H1 (cell line): Measurements from ENCODE around the gene CGB2. TPM values are rescaled to one million over a fixed set of nuclear protein-coding genes. Genes with fewer than 3 reads are reported as not detected.
"Not testable (repeated sequence)": the region's sequence is repeated elsewhere in the genome, so short reads cannot be mapped to it uniquely, and the experiment has no call there.

Experiments
- CTCF ChIA-PET: fragments of 300-600 bp; sonication (Branson Sonifier 250); formaldehyde crosslinking; loops from one replicate; lab custom pipeline; 2021; ENCODE audit not compliant: partially characterized antibody; lab: Charles Lee
- POLR2A ChIA-PET: fragments of 300-600 bp; sonication (Branson Sonifier 250); formaldehyde crosslinking; loops from one replicate; lab custom pipeline; 2021; ENCODE audit warnings: inconsistent platforms; ENCODE audit not compliant: partially characterized antibody; lab: Charles Lee
- DNase-seq, 2 experiments: peaks; one replicate each; pipeline versions ENCODE4 v3.0.0 to v3.0.0-alpha.2; 2010 to 2022; ENCODE audit warnings: low spot score in 2 of 2, low read depth in 1 of 2, mixed read lengths in 1 of 2
- FAIRE-seq: peaks from 2 replicates; lab custom pipeline; 2011; peaks lifted over from hg19 to GRCh38; lab: Jason Lieb, UNC
- H2AFZ ChIP-seq: 2 replicates; pipeline ENCODE4 v1.8.1; 2012; ENCODE audit warnings: low read length, inconsistent platforms
- H2AK5ac ChIP-seq: 2 replicates; pipeline ENCODE4 v1.6.1; 2013; ENCODE audit warnings: low read depth, low read length
- H2BK120ac ChIP-seq: replicated peaks from 2 replicates; pipeline ENCODE3; 2013; ENCODE audit warnings: low read depth, low read length, inconsistent platforms
- H2BK12ac ChIP-seq: 2 replicates; pipeline ENCODE4 v1.6.1; 2013; ENCODE audit warnings: low read depth, low read length
- H2BK15ac ChIP-seq: 2 replicates; pipeline ENCODE4 v1.6.1; 2013; ENCODE audit warnings: low read length
- H2BK20ac ChIP-seq: 2 replicates; pipeline ENCODE4 v1.6.1; 2013; ENCODE audit warnings: low read length
- H2BK5ac ChIP-seq: 2 replicates; pipeline ENCODE4 v1.6.1; 2013; ENCODE audit warnings: low read depth, low read length
- H3K14ac ChIP-seq: 2 replicates; pipeline ENCODE4 v1.6.1; 2013; ENCODE audit warnings: inconsistent platforms; ENCODE audit not compliant: insufficient read length
- H3K18ac ChIP-seq: 2 replicates; pipeline ENCODE4 v1.6.1; 2013; ENCODE audit warnings: low read length; ENCODE audit errors: extremely low read depth
- H3K23ac ChIP-seq: 2 replicates; pipeline ENCODE4 v1.6.1; 2013; ENCODE audit warnings: inconsistent platforms; ENCODE audit not compliant: insufficient read length
- H3K23me2 ChIP-seq: 2 replicates; pipeline ENCODE4 v1.6.1; 2013; ENCODE audit warnings: low read depth, low read length
- H3K27ac ChIP-seq: 2 replicates; pipeline ENCODE4 v1.6.1; 2011; ENCODE audit warnings: low read depth, low read length, inconsistent platforms
- H3K27me3 ChIP-seq, 4 experiments: replicated peaks in 1 of 4; 1 replicate in 1 of 4; 2 replicates in 3 of 4; pipeline versions ENCODE4 v1.6.1 to v1.8.1; 2011 to 2013; ENCODE audit warnings: low read length in 3 of 4, mild to moderate bottlenecking in 3 of 4, inconsistent platforms in 2 of 4, mixed read lengths in 2 of 4, moderate library complexity in 1 of 4; ENCODE audit not compliant: control insufficient read depth in 3 of 4, insufficient read depth in 3 of 4; ENCODE audit errors: extremely low read depth in 1 of 4
- H3K36me3 ChIP-seq, 4 experiments: 2 replicates each; pipeline versions ENCODE4 v1.6.1 to v1.8.1; 2011 to 2013; ENCODE audit warnings: mild to moderate bottlenecking in 4 of 4, low read length in 3 of 4, moderate library complexity in 2 of 4, control low read depth in 1 of 4, inconsistent platforms in 1 of 4; ENCODE audit not compliant: insufficient read depth in 4 of 4, control insufficient read depth in 2 of 4
- H3K4ac ChIP-seq: replicated peaks from 2 replicates; pipeline ENCODE3; 2013; ENCODE audit warnings: low read length, low read depth, mixed read lengths, inconsistent platforms; ENCODE audit not compliant: insufficient read length
- H3K4me1 ChIP-seq, 4 experiments: replicated peaks in 1 of 4; 1 replicate in 1 of 4; 2 replicates in 3 of 4; pipeline versions ENCODE4 v1.6.1 to v1.8.1; 2011 to 2013; ENCODE audit warnings: low read length in 3 of 4, inconsistent platforms in 2 of 4, mixed read lengths in 1 of 4; ENCODE audit not compliant: insufficient read depth in 4 of 4, control insufficient read depth in 3 of 4
- H3K4me2 ChIP-seq, 2 experiments: 2 replicates each; pipeline versions ENCODE4 v1.6.1 to v1.8.1; 2011 to 2013; ENCODE audit warnings: low read depth in 2 of 2, low read length in 2 of 2, control low read depth in 1 of 2, inconsistent platforms in 1 of 2, mild to moderate bottlenecking in 1 of 2; ENCODE audit not compliant: insufficient read depth in 1 of 2
- H3K4me3 ChIP-seq, 4 experiments: fragments of 200-600, 300-600 bp in 1 of 4; sonication (generic), shearing (Covaris generic), sonication (Bioruptor Twin) in 1 of 4; 2 replicates each; pipeline versions ENCODE4 v1.5.1 to v1.8.1; 2011 to 2016; ENCODE audit warnings: low read length in 4 of 4, low read depth in 3 of 4, control low read depth in 2 of 4, inconsistent platforms in 2 of 4, mild to moderate bottlenecking in 2 of 4, mixed read lengths in 1 of 4, moderate library complexity in 1 of 4; ENCODE audit not compliant: insufficient read depth in 2 of 4; ENCODE audit errors: extremely low read depth in 1 of 4
- H3K56ac ChIP-seq: replicated peaks from 2 replicates; pipeline ENCODE3; 2013; ENCODE audit warnings: low read depth, mild to moderate bottlenecking, mixed read lengths, low read length, inconsistent platforms; ENCODE audit not compliant: insufficient read length
- H3K79me1 ChIP-seq: 2 replicates; pipeline ENCODE4 v1.6.1; 2013; ENCODE audit warnings: low read depth, low read length, control low read depth
- H3K79me2 ChIP-seq, 2 experiments: 2 replicates each; pipeline versions ENCODE4 v1.6.1 to v1.8.1; 2012 to 2013; ENCODE audit warnings: low read length in 2 of 2, mild to moderate bottlenecking in 2 of 2, inconsistent platforms in 1 of 2; ENCODE audit not compliant: insufficient read depth in 2 of 2, control insufficient read depth in 1 of 2
- H3K9ac ChIP-seq, 4 experiments: replicated peaks in 1 of 4; 1 replicate in 1 of 4; 2 replicates in 3 of 4; pipeline versions ENCODE4 v1.6.1 to v1.8.1; 2011 to 2013; ENCODE audit warnings: low read depth in 3 of 4, low read length in 3 of 4, control low read depth in 2 of 4, mild to moderate bottlenecking in 2 of 4, moderate library complexity in 2 of 4, inconsistent platforms in 1 of 4; ENCODE audit errors: extremely low read depth in 1 of 4
- H3K9me3 ChIP-seq, 2 experiments: 2 replicates each; pipeline versions ENCODE4 v1.6.1 to v1.8.1; 2012 to 2013; ENCODE audit warnings: mild to moderate bottlenecking in 2 of 2, moderate library complexity in 2 of 2, control low read depth in 1 of 2, inconsistent platforms in 1 of 2, low read depth in 1 of 2, low read length in 1 of 2, mixed read lengths in 1 of 2; ENCODE audit not compliant: insufficient read depth in 2 of 2
- H4K20me1 ChIP-seq, 2 experiments: replicated peaks in 1 of 2; 2 replicates each; pipeline versions ENCODE3 to v1.8.1; 2011 to 2013; ENCODE audit warnings: inconsistent platforms in 2 of 2, low read length in 2 of 2, mild to moderate bottlenecking in 1 of 2; ENCODE audit not compliant: insufficient read depth in 2 of 2, control insufficient read depth in 1 of 2
- H4K5ac ChIP-seq: 2 replicates; pipeline ENCODE4 v1.6.1; 2013; ENCODE audit warnings: low read length, low read depth, mixed read lengths, inconsistent platforms; ENCODE audit not compliant: insufficient read length
- H4K8ac ChIP-seq: 2 replicates; pipeline ENCODE4 v1.8.0; 2013; ENCODE audit warnings: mild to moderate bottlenecking, moderate library complexity, low read length, inconsistent platforms; ENCODE audit not compliant: insufficient read depth; ENCODE audit errors: extremely low read depth
- H4K91ac ChIP-seq: replicated peaks from 2 replicates; pipeline ENCODE3; 2013; ENCODE audit warnings: low read length, mixed read lengths, inconsistent platforms; ENCODE audit not compliant: insufficient read length
- WGBS, 2 experiments: shearing (Covaris generic) in 1 of 2; methylation state at CpG; one replicate each; pipeline versions ENCODE4 v1.1.6 to v1.1.7; 2013 to 2015; ENCODE audit warnings: low lambda C conversion rate in 2 of 2, mixed read lengths in 2 of 2, inconsistent platforms in 1 of 2, low coverage in 1 of 2, missing lambda C conversion rate in 1 of 2; ENCODE audit not compliant: insufficient replicate concordance in 2 of 2, insufficient coverage in 1 of 2, insufficient read length in 1 of 2; ENCODE audit errors: extremely low coverage in 1 of 2, missing lambda C conversion rate in 1 of 2; 5-methylcytosine and 5-hydroxymethylcytosine counted together
- polyA plus RNA-seq, 7 experiments: library from polyadenylated mRNA; depleted of rRNA in 3 of 7; stranded (reverse) in 5 of 7; unstranded in 2 of 7; fragments of >200 nt in 5 of 7; fragments of 200-250 nt in 2 of 7; gene quantifications; 1 replicate in 5 of 7; 2 replicates in 1 of 7; 4 replicates in 1 of 7; pipeline versions ENCODE4 v1.2.1 to v1.2.3, GENCODE V29; 2011 to 2013; ENCODE audit warnings: missing spikeins in 2 of 7, mixed read lengths in 2 of 7
- total RNA-seq: library from RNA; stranded (reverse); fragmentation: NEBNext Ultra II Directional; extraction: Animal tissue kit (Norgen Biotek cat#: 25700); gene quantifications from 2 replicates; pipeline ENCODE4 v1.2.1, GENCODE V29; 2021

The CGB2 gene
- total and polyA plus RNA-seq, 2 of the 8 experiments (the other 6 are each of a cell fraction or from before 2014, with no cell fraction given) = 0.71 to 3.2 TPM

- H4K8ac ChIP-seq, H3K23me2 ChIP-seq, H2BK5ac ChIP-seq, H4K20me1 ChIP-seq, H3K36me3 ChIP-seq, H3K4me1 ChIP-seq, H4K5ac ChIP-seq, H3K14ac ChIP-seq, FAIRE-seq, H2AK5ac ChIP-seq, H2BK12ac ChIP-seq, H3K79me1 ChIP-seq, H3K27ac ChIP-seq, H3K79me2 ChIP-seq, H2BK20ac ChIP-seq, H3K9ac ChIP-seq, DNase-seq, H4K91ac ChIP-seq, H2BK15ac ChIP-seq, H2AFZ ChIP-seq, H3K4me2 ChIP-seq, H3K18ac ChIP-seq, H2BK120ac ChIP-seq, H3K4ac ChIP-seq, H3K9me3 ChIP-seq, H3K27me3 ChIP-seq, POLR2A ChIA-PET, H3K23ac ChIP-seq, H3K4me3 ChIP-seq, H3K56ac ChIP-seq: not testable (repeated sequence)
- CTCF ChIA-PET = interaction anchor here (1.4 to 2.5 kb wide), 2 partner anchors 10 to 31 kb away, joined by 3 to 9 read pairs; a partner anchor contains a TSS
- 86% methylated on average over 14 of the region's 14 CpGs; no CpG with 5 or more reads in 1 of the 2 experiments for WGBS, 2 experiments
Observed at GRCh38 chr19:49029749-49030148, 1.9 kb upstream of the CGB2 start.

- H3K9ac ChIP-seq, H2AK5ac ChIP-seq, H3K79me1 ChIP-seq, H3K27me3 ChIP-seq, H3K9me3 ChIP-seq, H3K23ac ChIP-seq, H3K4me3 ChIP-seq, H3K79me2 ChIP-seq, H3K4me1 ChIP-seq, H2BK20ac ChIP-seq, H2BK5ac ChIP-seq, H4K20me1 ChIP-seq, H3K23me2 ChIP-seq, H2BK120ac ChIP-seq, H3K14ac ChIP-seq, FAIRE-seq, H2AFZ ChIP-seq, H3K4me2 ChIP-seq, H2BK15ac ChIP-seq, H4K5ac ChIP-seq, DNase-seq, POLR2A ChIA-PET, H4K91ac ChIP-seq, H4K8ac ChIP-seq, H2BK12ac ChIP-seq, H3K56ac ChIP-seq, H3K36me3 ChIP-seq, H3K4ac ChIP-seq, H3K27ac ChIP-seq, H3K18ac ChIP-seq: not testable (repeated sequence)
- 92% methylated on average over 4 of the region's 8 CpGs; no CpG with 5 or more reads in 1 of the 2 experiments for WGBS, 2 experiments
- CTCF ChIA-PET = interaction anchor here (0.5 to 2.5 kb wide), 2 partner anchors 11 to 33 kb away, joined by 3 to 9 read pairs; a partner anchor contains a TSS
Observed at GRCh38 chr19:49030323-49030722, 1.4 kb upstream of the CGB2 start.
